ENCODE measurements around the gene ACTN3.
A peak's percentile ranks its signal among the peaks of the same experiment; 100 is the strongest.
"Not testable (repeated sequence)": the region's sequence is repeated elsewhere in the genome, so short reads cannot be mapped to it uniquely, and the experiment has no call there.

ACTN3 gene

GRCh38 chr11:66581261-66581660, 34.6 kb downstream of the ACTN3 start:
- no peak overlapping the region for H3K4me3 ChIP-seq (ENCODE audit: low read depth, low read length)
- no peak for TF ChIP-seq CTCF (IDR thresholded peaks at IDR 0.05; ENCODE audit: low read depth, low read length)

- not testable (repeated sequence) for H3K4me3 ChIP-seq (ENCODE audit: low read depth, low read length)
Observed at GRCh38 chr11:66582565-66583147, 36.0 kb downstream of the ACTN3 start.

GRCh38 chr11:66585447-66585846, 38.7 kb downstream of the ACTN3 start:
- H3K4me3 ChIP-seq (ENCODE audit: low read depth, low read length), result not testable (repeated sequence)

GRCh38 chr11:66586136-66586535, 39.4 kb downstream of the ACTN3 start:
- TF ChIP-seq CTCF (IDR thresholded peaks at IDR 0.05; ENCODE audit: low read depth, low read length), result no peak
- no peak overlapping the region for H3K4me3 ChIP-seq (ENCODE audit: low read depth, low read length)

- not testable (repeated sequence) for H3K4me3 ChIP-seq (ENCODE audit: low read depth, low read length)
Observed at GRCh38 chr11:66589315-66589714, 42.6 kb downstream of the ACTN3 start.

- H3K4me3 ChIP-seq (ENCODE audit: low read depth, low read length), result no peak overlapping the region
- no peak for TF ChIP-seq CTCF (IDR thresholded peaks at IDR 0.05; ENCODE audit: low read depth, low read length)
Observed at GRCh38 chr11:66589996-66590675, 43.4 kb downstream of the ACTN3 start.

- TF ChIP-seq CTCF (IDR thresholded peaks at IDR 0.05; ENCODE audit: low read depth, low read length), result no peak
- no peak overlapping the region for H3K4me3 ChIP-seq (ENCODE audit: low read depth, low read length)
Observed at GRCh38 chr11:66591175-66591574, 44.5 kb downstream of the ACTN3 start.

- peak within 1 kb of the TSS; percentile 89 for H3K4me3 ChIP-seq (ENCODE audit: low read depth, low read length)
- peak; percentile 56 for TF ChIP-seq CTCF (IDR thresholded peaks at IDR 0.05; ENCODE audit: low read depth, low read length)
Observed at GRCh38 chr11:66592457-66593302, 46.0 kb downstream of the ACTN3 start, which contains the start of the genes CCDC87 and CCS. CCDC87 (minus strand) TSS chr11:66593063; CDS start chr11:66593015, 48 bp downstream. CCS (plus strand) TSS chr11:66593185; CDS start chr11:66593262, 77 bp downstream.

Data from WI38 (cell line).